WERI-Rb-1 (cell line): ENCODE results near the gene PTPN13.

Experiments
- DNase-seq: peaks from one replicate; pipeline ENCODE4 v3.0.0-alpha.2; 2020
- H3K27ac ChIP-seq: fragments of 250-450 bp; sonication (Bioruptor Pico); 2 replicates; pipeline ENCODE4 v1.5.1; 2020; ENCODE audit warnings: mild to moderate bottlenecking, moderate library complexity
- H3K27me3 ChIP-seq: fragments of 250-450 bp; sonication (Bioruptor Pico); 2 replicates; pipeline ENCODE4 v1.5.1; 2021; ENCODE audit warnings: mild to moderate bottlenecking, low read depth, moderate library complexity; ENCODE audit not compliant: insufficient read depth, severe bottlenecking
- H3K36me3 ChIP-seq: fragments of 250-450 bp; sonication (Bioruptor Pico); 2 replicates; pipeline ENCODE4 v1.5.1; 2020; ENCODE audit warnings: mild to moderate bottlenecking, moderate library complexity
- H3K4me3 ChIP-seq: 2 replicates; pipeline ENCODE4 v1.5.1; 2011; ENCODE audit warnings: low read depth, mild to moderate bottlenecking, control low read depth, low read length
- H3K9me3 ChIP-seq: fragments of 250-450 bp; sonication (Bioruptor Pico); 2 replicates; pipeline ENCODE4 v1.5.1; 2021; ENCODE audit warnings: mild to moderate bottlenecking, moderate library complexity; ENCODE audit not compliant: severe bottlenecking
- CTCF ChIP-seq: IDR thresholded peaks from 2 replicates; pipeline ENCODE4 v1.5.1; 2011; ENCODE audit warnings: low read depth, mild to moderate bottlenecking, control low read depth, inconsistent platforms, low read length

PTPN13 gene

GRCh38 chr4:86737244-86737643 lies 143.1 kb downstream of the PTPN13 start:
- no peak overlapping the region for H3K4me3 ChIP-seq
- no peaks in the 10 kb centered on the region for H3K27me3 ChIP-seq
- H3K36me3 ChIP-seq, result peaks cover 72% of the 10 kb centered on the region
- DNase-seq, result no peak
- no peak overlapping the region for H3K27ac ChIP-seq
- peaks cover 3% of the 10 kb centered on the region for H3K9me3 ChIP-seq
- TF ChIP-seq CTCF, result no peak

- no peak overlapping the region for H3K4me3 ChIP-seq
- peaks cover 3% of the 10 kb centered on the region for H3K9me3 ChIP-seq
- no peak overlapping the region for H3K27ac ChIP-seq
- no peak for DNase-seq
- H3K36me3 ChIP-seq, result peaks cover 60% of the 10 kb centered on the region
- TF ChIP-seq CTCF, result no peak
- no peaks in the 10 kb centered on the region for H3K27me3 ChIP-seq
These were observed 147.7 kb downstream of the PTPN13 start for GRCh38 chr4:86741846-86742245.

DNA sequence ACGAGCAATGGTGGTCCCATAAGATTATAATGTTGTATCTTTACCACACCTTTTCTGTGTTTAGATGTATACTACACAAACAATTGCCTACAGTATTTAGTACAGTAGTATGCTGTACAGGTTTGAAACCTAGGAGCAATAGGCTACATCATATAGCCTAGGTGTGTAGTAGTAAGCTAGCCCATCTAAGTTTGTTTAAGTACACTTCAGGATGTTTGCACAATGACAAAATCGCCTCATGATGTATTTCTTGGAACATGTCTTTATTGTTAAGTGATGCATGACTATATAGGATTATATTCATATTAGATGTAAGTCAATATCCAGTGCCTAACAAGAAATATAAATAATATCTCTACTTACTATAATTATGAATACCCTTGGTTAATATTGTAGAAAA lies 150.5 kb downstream of the PTPN13 start:
- Histone ChIP-seq H3K36me3 (peaks cover 44% of the 10 kb centered on the region), H3K27me3 (no peaks in the 10 kb centered on the region), H3K27ac (no peak overlapping the region), H3K9me3 (peaks cover 3% of the 10 kb centered on the region), H3K4me3 (no peak overlapping the region)
- no peak for DNase-seq
- TF ChIP-seq CTCF, result no peak

- no peak overlapping the region for H3K4me3 ChIP-seq
- H3K27ac ChIP-seq, result no peak overlapping the region
- no peak for TF ChIP-seq CTCF
- H3K9me3 ChIP-seq, result no peaks in the 10 kb centered on the region
- no peak for DNase-seq
- H3K36me3 ChIP-seq, result peaks cover 46% of the 10 kb centered on the region
- no peaks in the 10 kb centered on the region for H3K27me3 ChIP-seq
These were observed 155.0 kb downstream of the PTPN13 start for GRCh38 chr4:86749121-86749520.

DNA sequence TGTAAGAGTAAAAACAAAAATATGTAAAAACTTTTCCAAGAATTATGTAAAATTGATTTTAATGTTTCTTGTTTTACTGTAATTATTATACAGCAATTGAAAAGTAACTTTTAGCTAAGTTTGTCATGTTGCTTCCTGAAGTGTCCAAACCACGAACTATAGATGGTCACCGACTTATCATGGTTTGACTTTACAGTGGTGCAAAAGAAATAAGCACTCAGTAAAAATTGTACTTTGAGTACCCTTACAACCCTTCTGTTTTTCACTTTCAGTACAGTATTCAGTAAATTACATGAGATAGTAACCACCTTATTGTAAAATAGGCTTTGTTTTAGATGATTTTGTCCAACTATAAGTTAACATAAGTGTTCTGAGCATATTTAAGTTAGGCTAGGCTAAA lies 161.3 kb downstream of the PTPN13 start:
- DNase-seq, result no peak
- peaks cover 36% of the 10 kb centered on the region for H3K36me3 ChIP-seq
- H3K4me3 ChIP-seq, result no peak overlapping the region
- TF ChIP-seq CTCF, result no peak
- no peaks in the 10 kb centered on the region for H3K9me3 ChIP-seq
- no peaks in the 10 kb centered on the region for H3K27me3 ChIP-seq
- H3K27ac ChIP-seq, result no peak overlapping the region

GRCh38 chr4:86757468-86757867 lies 163.4 kb downstream of the PTPN13 start:
- peaks cover 31% of the 10 kb centered on the region for H3K36me3 ChIP-seq
- no peak overlapping the region for H3K4me3 ChIP-seq
- DNase-seq, result no peak
- no peaks in the 10 kb centered on the region for H3K27me3 ChIP-seq
- no peak for TF ChIP-seq CTCF
- H3K9me3 ChIP-seq, result no peaks in the 10 kb centered on the region
- no peak overlapping the region for H3K27ac ChIP-seq
